HG02970 (cell line): ENCODE results near the gene LHX3.

Experiments used
- ATAC-seq: cut with Tn5 transposase; IDR thresholded peaks from one replicate; pipeline ENCODE4 v1.9.1; 2021; ENCODE audit warnings: mild to moderate bottlenecking, moderate library complexity, moderate number of reproducible peaks; ENCODE audit not compliant: unreplicated experiment, low FRiP score

LHX3 gene

GRCh38 chr9:136204838-136205706 lies at the start of gene LHX3:
Gene LHX3 (minus strand): TSS chr9:136205128. CDS start chr9:136205012, 116 bp downstream.
- no peak for ATAC-seq

- no peak for ATAC-seq
These were observed 48.6 kb upstream of the LHX3 start for GRCh38 chr9:136253246-136254130.

GRCh38 chr9:136252846-136253245 lies 47.9 kb upstream of the LHX3 start:
- ATAC-seq: no peak

- no peak for ATAC-seq
These were observed 47.4 kb upstream of the LHX3 start for GRCh38 chr9:136252281-136252680.

- ATAC-seq: no peak
These were observed 46.6 kb upstream of the LHX3 start for GRCh38 chr9:136251264-136252115.

- ATAC-seq: no peak
These were observed 45.7 kb upstream of the LHX3 start for GRCh38 chr9:136250676-136251075.

- no peak for ATAC-seq
These were observed 45.1 kb upstream of the LHX3 start for GRCh38 chr9:136249877-136250559.

- no peak for ATAC-seq
These were observed 44.3 kb upstream of the LHX3 start for GRCh38 chr9:136248951-136249876.

GRCh38 chr9:136247947-136248637 lies 43.2 kb upstream of the LHX3 start:
- no peak for ATAC-seq

GRCh38 chr9:136247551-136247916 lies 42.6 kb upstream of the LHX3 start:
- no peak for ATAC-seq

GRCh38 chr9:136246849-136247550 lies 42.1 kb upstream of the LHX3 start:
- no peak for ATAC-seq

GRCh38 chr9:136245219-136246150 lies 40.6 kb upstream of the LHX3 start, which contains the start of gene QSOX2:
Gene QSOX2 (minus strand): TSS chr9:136245812. CDS start chr9:136245803, 9 bp downstream.
- ATAC-seq: peak; percentile 70

GRCh38 chr9:136244969-136245218 lies 40.0 kb upstream of the LHX3 start:
- no peak for ATAC-seq

- no peak for ATAC-seq
These were observed 39.4 kb upstream of the LHX3 start for GRCh38 chr9:136244122-136244968.

GRCh38 chr9:136243631-136244030 lies 38.7 kb upstream of the LHX3 start:
- no peak for ATAC-seq
